NOMO-1 treated with dmso at 0.1 percent for 144 hours (cell line): ENCODE data around the gene CIRBP.
"Not testable (repeated sequence)": the region's sequence is repeated elsewhere in the genome, so short reads cannot be mapped to it uniquely, and the experiment has no call there.

Experiments
- DNase-seq: peaks from one replicate; lab custom pipeline; 2025; ENCODE audit not compliant: unreplicated experiment; lab: John Stamatoyannopoulos, UW

The CIRBP gene

DNA sequence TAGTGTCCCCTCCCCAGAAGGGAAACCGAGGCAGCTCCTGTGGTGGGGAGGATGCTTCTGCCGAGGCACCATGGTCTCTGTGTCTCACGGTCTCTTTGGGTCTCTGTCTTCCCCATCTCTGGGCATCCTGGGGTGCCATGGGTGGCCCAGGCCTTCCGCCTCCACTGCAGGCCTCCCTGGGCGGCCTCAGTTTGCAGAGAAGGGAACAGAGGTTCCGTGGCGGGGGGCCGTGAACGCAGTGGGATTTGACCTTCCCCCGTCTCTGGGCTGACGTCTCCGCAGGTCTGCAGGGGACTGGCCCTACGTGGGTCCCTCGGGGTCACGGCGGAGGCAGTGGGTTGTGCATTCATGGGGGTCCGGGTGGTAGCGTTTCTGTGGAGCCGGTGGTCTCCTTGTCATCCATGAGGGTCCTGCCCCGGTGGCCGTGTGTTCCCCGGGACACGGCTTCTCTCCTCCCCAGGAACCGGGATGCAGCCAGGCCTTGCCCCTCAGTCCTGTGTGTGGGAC lies 21.1 kb downstream of the CIRBP start:
- DNase-seq, result no peak

DNA sequence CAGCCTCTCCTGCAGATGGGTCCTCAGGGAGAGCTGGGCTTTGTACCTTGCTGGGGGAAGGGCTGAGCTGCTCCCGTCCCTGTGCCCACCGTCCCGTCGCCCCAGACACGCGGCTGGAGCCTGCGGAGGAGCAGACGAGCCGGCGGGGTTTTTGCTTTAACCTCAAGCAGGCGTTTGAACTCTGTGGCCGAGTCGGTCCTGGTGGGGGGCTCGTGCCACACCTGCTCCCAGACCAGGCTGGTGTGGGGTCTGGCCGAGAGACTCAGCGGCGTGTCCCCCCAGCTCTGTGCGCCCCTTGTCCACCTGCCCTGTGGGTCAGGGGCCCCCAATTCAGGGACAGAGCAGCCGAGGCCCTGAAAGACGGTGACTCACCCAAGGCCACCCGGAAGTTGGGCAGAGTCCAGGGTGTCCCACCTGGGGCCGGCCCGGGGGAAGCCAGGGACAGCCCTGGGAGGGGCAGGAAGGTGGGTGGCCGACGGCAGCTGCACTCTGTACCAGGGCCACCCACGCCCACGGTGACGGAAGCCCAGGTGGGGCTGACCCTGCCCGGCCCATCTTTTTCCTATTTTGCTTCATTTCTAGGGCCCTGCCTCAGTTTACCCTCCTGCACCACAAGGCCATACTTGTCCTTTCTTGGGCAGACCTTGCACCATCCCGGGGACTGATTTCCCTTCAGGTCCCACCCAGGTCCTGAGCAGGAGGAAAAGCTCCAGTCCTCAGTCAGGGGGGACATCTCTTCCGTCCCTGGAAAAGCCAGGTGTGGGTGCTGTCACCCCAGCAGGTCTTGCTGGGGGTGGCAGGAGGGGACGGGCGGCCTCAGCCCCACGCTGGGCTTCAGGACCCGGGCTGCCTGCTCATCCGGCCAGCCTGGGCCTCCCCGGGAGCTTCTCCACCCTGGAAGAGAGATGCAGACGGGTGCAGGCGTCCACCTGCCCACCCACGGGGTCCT lies 21.8 kb downstream of the CIRBP start:
- no peak for DNase-seq

DNA sequence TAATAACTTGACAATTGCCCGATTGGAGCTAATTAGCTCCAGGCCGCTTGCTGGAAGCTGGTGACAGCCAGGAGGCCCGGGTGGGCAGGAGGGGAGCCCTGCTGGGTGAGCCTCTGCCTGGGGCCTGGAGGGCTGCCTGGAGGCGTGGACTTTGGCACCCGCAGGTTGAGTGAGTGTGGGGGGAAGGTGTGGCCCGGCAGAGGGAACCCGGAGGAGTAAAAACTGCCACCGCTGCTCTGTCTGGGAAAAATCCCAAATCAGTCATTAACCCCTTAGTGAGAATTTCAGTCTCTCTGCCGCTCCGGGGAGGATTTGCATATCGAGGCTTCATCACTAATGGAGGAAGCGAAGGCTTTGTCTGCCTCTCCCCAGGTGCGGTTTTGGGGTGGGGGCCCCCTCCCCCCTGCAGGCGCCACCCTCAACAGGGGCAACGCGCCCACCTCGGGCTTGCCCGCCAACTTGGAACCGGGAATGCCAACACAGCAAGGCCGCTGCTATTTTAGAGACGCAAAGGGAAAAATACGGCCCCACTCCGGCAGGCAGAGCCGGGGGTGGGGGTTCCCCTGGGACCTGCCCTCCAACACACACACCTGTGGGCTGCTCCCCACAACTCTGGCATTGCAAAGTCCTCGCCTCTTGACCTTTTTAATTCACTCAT lies 22.8 kb downstream of the CIRBP start:
- DNase-seq, result no peak

DNA sequence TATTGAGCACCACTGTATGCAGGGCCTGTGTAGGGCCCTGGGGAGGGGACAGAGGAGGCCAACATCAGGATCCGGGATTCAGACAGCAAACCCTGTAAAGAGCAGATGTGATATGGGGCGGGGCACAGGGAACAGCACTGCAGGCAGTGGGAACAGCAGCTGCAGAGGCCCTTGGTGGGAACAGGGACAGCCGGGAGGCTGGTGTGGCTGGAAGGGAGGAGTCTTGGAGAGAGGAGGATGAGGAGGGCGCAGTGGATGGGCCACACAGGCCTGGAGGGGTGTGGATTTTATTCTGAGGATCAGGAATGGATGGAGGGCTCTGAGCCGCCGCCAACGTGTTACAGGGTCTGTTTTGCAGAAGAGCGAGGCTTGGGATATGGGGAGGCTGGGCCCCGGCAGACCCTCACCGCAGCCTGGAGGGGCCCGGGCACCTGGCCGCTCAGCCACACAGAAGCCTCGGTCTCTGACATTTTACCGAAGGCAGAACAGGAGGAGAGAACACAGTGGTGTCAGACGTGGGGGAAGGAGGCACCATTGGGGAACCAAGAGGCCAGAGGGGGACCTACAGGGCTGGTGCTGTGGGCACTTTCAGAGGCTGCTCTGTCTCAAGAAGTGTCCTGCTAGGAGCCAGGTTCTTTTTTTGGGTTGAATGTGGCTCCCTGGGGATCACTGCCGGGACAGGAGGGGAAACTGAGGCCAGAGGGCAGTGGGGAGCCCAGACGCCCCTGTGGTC lies 23.5 kb downstream of the CIRBP start:
- no peak for DNase-seq

DNA sequence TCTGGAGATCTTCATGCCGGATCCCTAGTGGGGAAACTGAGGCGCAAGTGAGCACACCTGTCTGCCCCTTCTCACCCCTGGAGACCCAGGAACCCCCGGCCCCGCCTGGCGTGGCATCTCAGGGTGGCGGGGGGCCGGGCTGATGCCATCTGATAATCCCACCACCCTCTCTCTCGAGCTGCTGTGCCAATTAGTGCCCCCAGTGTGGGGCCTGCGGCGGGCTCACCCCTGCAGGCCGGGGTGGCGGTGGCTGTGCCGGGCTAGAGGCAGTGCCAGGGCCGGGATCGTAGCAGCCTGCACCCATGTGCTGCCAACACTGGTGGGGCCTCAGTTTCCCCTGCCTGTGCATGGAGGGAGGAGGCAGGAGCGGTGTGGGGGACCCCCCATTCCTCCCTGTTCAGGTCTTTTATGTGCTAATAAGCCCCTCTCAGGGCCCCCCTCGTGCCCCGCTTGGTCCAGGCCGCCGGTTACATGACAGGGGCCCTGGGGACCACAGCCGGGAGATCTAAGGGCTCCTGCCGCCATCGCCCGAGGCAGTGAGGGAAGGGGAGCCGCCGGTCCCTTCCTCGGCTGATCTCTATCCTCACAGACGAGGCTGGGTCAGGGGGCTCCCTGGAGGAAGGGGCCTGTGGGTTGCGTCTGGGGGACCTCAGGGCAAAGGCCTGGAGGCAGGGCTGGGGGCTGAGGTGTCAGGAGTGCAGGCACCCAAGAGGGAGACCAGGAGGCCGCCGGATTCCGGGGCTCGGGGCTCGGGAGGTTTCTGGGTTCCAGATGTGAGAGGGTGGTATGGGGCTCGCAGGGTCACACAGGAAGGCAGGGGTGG lies 24.9 kb downstream of the CIRBP start:
- no peak for DNase-seq

DNA sequence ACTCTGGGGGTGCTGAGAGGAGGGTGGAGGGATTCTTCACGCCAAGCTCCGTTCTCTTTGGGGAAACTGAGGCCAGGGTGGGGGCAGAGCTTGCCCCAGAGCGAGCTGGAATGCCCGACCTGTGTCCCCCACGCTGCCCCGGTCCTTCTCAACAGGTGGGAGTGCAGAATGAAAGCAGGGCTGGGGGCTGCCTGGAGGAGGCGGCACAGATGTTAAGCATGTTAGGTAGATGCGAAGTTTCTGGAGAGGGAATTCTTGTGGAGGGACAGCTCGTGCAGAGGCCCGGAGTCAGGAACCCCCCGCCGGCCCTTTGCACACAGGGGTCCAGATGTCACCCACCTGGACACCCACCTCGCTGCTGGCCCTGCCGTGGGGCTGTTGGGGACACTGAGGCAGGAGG lies 25.6 kb downstream of the CIRBP start:
- no peak for DNase-seq

DNA sequence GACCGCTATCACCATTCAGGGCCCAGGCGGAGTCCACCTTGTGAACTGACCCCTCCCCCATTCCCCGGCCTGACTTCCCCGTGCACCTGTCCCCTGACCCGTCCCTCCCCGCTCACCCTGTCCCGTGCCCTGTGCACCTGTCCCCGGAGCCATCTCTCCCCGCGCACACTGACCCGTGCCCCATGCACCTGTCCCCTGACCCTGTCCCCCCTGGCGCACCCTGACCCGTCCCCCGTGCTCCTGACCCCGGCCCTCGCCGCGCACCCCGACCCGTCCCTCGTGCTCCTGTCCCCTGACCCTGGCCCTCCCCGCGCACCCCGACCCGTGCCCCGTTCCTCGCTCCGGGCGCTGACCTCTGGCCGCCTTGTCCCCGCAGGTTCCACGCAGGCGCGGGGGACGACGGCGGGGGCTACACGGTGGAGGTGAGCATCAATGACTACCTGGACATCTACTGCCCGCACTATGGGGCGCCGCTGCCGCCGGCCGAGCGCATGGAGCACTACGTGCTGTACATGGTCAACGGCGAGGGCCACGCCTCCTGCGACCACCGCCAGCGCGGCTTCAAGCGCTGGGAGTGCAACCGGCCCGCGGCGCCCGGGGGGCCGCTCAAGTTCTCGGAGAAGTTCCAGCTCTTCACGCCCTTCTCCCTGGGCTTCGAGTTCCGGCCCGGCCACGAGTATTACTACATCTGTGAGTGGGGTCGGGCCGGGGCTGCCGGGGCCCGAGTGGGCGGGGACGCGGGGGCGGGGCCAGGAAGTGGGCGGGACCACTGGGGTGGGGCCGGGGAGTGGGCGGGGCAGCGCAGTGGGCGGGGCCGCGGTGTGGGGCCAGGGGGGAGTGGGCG lies 26.3 kb downstream of the CIRBP start:
- no peak for DNase-seq

DNA sequence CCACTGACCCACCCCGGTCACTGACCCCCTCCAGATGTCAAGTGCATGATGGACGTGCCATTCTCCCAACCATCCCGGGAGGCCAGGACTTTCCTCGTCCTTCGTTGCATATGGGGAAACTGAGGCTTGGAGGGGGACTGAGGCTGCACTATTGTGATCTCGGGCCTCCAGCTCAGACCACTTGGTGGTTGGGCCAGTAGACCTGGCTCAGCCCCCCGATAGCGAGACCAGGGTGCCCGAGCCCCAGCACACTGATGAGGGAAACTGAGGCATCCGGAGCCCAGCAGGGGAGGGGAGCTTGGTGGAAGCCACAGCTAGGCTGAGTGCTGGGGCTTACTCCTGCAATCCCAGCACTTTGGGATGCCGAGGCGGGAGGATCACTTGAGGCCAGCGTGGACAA lies 26.9 kb downstream of the CIRBP start:
- DNase-seq, result no peak

DNA sequence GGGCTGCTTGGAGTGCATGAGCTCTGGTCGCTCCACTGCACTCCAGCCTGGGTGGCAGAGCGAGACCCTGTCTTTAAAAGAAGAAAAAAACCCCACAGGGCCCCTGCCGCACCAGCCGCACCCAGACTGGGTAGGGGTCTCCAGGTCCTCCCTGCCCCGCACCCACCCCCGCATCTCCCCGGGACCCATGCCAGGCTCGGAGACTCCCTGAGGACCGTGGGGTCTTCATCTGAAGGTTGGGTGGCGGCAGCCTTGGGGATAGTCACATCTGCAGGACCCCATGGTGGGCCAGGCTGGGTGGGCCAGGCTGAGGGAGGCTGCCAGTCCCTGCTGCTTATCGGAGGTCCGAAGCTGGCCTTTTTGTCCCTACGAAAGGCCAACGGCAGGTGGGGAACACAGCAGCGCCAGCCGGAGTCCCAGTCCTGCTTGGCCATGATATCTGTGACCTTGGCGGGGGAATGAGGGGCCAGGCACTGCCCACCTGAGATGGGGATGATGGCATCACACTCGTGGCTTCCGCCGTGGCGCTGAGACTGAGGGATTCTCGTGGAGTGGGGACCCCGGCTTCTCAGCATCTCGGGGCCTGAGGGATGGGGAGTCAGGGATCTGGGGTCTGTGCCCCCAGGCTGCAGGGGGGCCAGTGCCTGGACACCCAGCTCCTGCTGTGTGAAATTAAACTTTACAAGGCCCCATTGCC lies 27.6 kb downstream of the CIRBP start:
- DNase-seq, result no peak

DNA sequence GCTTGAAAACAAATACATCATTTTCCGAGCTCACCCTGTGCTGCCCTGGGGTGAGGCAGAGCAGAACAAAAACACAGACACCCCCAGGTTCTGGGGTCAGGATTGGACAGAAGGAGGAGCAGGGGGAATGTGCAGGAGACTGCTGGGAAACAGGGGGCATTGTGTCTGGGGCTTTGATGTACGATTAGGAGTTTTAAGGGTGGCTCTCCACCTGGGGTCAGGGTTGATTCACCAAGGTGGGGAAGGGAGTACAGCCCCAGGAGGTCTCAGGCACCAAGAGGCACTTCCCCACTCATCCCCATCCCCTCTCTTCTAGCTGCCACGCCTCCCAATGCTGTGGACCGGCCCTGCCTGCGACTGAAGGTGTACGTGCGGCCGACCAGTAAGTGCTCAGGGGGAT lies 29.1 kb downstream of the CIRBP start:
- no peak for DNase-seq

DNA sequence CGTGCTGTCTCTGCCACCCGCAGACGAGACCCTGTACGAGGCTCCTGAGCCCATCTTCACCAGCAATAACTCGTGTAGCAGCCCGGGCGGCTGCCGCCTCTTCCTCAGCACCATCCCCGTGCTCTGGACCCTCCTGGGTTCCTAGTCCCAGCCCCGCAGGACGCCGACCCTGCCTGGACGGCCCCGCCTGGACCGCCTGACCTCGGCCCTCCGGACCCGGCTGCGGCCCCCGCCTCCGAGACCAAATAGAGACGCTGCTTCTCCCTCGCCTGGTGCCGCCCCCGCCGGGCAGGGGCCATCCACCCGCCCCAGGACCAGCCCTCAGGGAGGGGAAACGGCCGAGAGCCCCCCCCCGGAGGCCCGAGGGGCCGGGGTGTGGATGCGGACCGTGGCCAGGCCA lies 30.7 kb downstream of the CIRBP start:
- DNase-seq, result no peak

DNA sequence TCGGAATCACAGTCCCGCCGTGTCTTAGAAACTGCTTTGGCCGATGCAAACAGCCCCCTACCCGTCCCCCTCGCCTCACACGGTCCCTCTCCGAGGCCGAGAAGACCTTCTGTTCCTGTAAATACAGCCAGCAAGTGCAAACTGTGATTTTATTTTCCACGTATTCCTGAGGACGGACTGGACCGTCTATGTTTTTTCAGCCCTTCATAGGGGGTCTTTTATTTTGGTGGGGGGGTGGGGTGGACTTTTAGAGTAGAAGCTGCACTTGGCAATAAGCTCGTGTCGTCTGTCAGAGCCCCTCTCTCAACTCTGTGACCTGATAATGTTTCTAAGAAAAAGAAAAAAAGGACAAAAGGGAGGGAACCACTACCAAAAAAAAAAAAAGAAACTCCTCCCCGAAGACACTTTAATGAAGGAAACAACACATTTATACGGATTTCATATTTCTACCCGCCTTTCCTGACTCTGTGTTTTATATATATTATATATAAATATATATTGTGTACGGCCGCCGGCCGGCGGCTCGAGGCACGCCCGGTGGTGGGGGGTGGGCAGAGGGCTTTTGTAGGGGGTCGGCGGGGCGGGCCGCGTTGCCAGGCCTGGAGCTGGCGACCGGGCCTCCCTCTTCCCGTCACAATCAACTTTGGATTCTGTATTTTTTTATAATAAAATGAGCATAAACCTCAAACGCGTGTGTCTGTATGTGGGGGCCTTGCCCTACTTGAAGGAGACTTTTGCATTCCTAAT lies 31.8 kb downstream of the CIRBP start:
- DNase-seq, result no peak

DNA sequence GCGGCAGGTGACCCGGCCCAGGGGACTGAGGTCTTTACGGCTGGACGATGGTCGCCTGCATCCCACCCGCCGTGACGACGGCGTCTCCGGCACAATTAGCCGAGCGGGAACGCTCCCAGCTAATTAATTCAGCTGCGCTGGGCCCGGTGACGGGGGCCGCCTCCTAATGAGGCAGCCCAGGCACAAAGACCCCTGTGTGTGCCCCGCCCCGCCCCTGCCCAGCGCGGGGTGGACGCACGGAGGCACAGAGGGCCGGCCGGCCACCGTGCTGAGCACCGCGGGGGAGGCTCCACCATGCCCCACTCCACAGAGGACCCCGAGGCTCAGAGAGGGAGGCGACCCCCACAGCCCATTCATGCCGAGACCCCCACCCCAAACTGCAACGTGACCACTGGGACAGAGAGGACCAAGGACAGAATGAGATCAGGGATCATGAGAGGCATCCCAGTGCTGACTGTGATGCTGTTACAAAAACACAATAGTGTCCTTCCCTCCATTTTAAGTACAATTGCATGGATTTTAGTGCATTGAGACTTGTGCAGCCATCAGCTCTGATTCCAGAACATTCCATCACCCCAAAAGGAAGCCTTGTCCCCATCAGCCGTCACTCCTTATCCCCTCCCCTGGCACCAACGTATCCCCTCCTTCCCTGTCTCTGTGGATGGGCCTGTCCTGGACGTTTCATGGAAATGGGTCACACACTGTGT lies 33.6 kb downstream of the CIRBP start:
- no peak for DNase-seq

DNA sequence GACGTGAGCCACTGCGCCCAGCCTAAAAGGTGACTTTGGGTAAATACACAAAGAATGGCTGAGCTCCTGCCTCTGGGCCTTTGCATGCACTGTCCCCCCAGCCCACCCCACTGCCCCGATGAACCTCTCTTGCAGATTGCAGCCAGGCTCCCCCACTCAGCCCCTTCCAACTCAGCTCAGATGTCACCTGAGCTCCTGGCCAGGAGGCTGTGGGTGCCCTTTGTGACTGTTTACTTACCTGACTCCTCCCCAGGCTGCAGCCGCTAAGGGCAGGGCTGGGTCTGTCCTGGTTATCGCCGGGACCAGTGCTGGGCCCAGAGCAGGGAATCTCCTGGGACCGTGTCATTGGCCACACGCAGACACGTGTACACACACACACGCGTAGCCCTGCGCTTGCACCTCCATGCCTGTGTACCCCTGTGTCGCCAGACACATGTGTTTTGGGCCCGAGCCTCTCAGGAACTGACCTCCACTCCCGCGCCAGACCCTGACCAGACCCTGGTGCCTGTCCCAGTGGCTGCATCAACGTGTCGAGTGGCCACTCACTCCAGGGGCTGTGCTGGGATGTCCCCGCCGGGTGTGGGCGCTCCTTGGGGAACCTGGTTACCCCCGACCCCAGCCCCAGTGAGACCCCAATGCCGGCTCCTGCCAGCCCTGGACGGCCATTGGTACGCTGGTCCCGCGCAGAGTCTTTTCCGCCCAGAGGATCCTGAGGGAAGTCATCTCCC lies 35.2 kb downstream of the CIRBP start:
- DNase-seq, result no peak

DNA sequence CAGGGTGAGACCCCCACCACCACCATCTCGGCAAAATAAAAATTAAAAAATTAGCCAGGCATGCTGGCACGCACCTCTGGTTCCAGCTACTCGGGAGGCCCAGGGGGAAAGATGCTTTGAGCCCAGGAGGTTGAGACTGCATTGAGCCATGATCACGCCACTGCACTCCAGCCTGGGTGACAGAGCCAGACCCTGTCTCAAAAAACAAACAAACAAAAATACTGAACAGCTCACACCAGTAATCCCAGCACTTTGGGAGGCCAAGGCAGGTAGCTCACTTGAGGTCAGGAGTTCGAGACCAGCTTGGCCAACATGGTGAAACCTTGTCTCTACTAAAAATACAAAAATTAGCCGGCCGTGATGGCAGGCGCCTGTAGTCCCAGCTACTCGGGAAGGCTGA lies 36.2 kb downstream of the CIRBP start:
- not testable (repeated sequence) for DNase-seq

DNA sequence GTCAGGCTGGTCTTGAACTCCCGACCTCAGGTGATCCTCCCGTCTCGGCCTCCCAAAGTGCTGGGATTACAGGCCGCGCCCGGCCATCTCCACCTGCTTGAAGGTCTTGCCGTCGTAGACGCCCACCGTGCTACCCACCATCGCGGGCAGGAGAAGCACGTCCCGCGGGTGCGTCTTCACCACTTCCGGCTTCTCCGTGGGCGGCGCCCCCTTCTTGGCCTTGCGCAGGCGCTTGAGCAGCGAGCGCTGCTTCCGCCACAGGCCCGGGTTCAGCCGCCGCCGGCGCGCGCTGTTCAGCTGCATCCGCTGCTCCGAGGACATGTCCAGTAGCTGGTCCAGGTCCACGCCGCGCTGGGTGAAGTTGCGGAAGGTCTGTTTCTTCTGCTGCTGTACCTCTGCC lies 38.2 kb downstream of the CIRBP start:
- DNase-seq, result no peak

DNA sequence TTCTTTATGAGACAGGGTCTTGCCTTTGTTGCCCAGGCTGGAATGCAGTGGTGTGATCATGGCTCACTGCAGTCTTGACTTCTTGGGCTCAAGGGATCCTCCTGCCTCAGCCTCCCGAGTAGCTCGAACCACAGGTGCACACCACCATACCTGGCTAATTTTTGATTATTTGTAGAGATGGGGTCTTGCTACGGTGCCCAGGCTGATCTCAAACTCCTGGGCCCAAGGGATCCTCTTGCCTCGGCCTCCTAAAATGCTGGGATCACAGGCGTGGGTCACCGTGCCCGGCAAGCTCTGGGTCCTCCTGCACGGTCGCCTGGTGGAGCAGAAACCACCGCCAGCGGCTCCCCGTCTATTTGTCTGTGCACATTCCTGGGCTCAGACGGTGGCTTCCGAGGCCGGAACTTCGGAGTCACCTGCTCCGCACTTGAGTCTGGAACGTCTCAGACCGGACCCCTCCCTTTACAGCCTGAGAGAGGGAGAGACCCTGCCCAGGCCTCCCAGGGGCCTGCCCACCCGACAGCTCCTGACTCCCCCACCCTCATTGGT lies 38.7 kb downstream of the CIRBP start:
- no peak for DNase-seq
